Activated T-helper 1 cell treated with anti-CD3 and anti-CD28 coated beads, Interleukin-12 subunit alpha, Interleukin-12 subunit beta, Interleukin-2, Interleukin-4 antibody, amounts not matched to agents 30 ng/mL and 10 ng/mL and 1 ng/mL, durations not matched to agents 14 hours and 24 hours and 36 hours (primary cell): Measurements from ENCODE around the gene FARS2. TPM values are rescaled to one million over a fixed set of nuclear protein-coding genes. Genes with fewer than 3 reads are reported as not detected.

Source experiments
- total RNA-seq: library from RNA; stranded (reverse); gene quantifications from 2 replicates; pipeline ENCODE4 v1.2.3, GENCODE V29; 2022

Gene FARS2
- total RNA-seq, 1 donor from 2014 or later = 23.8 TPM

Other genes with a start within 250 kb of the FARS2 start
- gene PPP1R3G, start 176.2 kb upstream of the FARS2 start, total RNA-seq = not detected in 2 replicates
- 47.1 and 48.9 TPM in 2 replicates for gene LYRM4, start 563 bp upstream of the FARS2 start, total RNA-seq